Peyer's patch (tissue), 4 donors: ENCODE data around the gene PIAS3.

ENCODE experiments used
- POLR2A ChIP-seq, 2 donors: fragments of 450-650 bp; IDR thresholded peaks; one replicate each; pipeline ENCODE4 v1.5.1; 2017; ENCODE audit warnings: antibody characterized with exemption in 2 of 2, mild to moderate bottlenecking in 2 of 2, moderate library complexity in 2 of 2
- TF ChIP-seq, protein P1 (sequence below), 6 experiments: fragments of 450-650 bp in 4 of 6; fragments of 200-600 bp in 2 of 6; sonication (generic) in 1 of 6; IDR thresholded peaks; one replicate each; pipeline ENCODE4 v1.5.1; 2017 to 2019; ENCODE audit warnings: antibody characterized with exemption in 6 of 6, mild to moderate bottlenecking in 3 of 6, moderate library complexity in 1 of 6

DNA sequence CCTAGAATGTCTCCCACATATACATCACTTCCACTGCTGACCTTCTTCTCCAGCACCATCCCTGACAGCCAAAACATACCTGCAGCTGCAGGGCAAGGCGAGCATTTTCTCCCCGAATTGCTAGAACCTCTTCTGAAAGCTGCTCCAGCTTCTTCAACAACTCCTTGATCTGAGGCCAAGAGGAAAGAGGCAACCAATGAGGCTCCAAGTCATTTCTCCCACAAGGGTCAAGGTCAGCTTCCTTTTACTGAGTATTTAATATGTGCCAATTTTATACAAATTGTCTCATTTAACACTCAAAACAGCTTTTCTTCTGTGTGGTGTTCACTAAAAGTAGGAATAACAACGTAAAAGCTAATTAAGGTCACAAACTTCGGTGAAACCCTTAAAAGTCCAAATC, 9.4 kb upstream of the PIAS3 start:
- TF ChIP-seq, protein P1, sequence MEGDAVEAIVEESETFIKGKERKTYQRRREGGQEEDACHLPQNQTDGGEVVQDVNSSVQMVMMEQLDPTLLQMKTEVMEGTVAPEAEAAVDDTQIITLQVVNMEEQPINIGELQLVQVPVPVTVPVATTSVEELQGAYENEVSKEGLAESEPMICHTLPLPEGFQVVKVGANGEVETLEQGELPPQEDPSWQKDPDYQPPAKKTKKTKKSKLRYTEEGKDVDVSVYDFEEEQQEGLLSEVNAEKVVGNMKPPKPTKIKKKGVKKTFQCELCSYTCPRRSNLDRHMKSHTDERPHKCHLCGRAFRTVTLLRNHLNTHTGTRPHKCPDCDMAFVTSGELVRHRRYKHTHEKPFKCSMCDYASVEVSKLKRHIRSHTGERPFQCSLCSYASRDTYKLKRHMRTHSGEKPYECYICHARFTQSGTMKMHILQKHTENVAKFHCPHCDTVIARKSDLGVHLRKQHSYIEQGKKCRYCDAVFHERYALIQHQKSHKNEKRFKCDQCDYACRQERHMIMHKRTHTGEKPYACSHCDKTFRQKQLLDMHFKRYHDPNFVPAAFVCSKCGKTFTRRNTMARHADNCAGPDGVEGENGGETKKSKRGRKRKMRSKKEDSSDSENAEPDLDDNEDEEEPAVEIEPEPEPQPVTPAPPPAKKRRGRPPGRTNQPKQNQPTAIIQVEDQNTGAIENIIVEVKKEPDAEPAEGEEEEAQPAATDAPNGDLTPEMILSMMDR (IDR thresholded peaks at IDR 0.05): no peak
- no peak for TF ChIP-seq POLR2A (IDR thresholded peaks at IDR 0.05)
